A673 (cell line): ENCODE data around the gene HP1BP3. TPM values are rescaled to one million over a fixed set of nuclear protein-coding genes. Genes with fewer than 3 reads are reported as not detected.

Source experiments
- BruUV-seq: library from RNA; stranded (reverse); fragments of 400-500 nt; replicated peaks from 2 replicates; lab custom pipeline; 2021; lab: Mats Ljungman, UMichigan
- CTCF ChIA-PET: fragments of 300-600 bp; sonication (Branson Sonifier 250); formaldehyde crosslinking; loops from one replicate; lab custom pipeline; 2022; ENCODE audit warnings: antibody characterized with exemption; lab: Charles Lee
- POLR2A ChIA-PET: fragments of 300-600 bp; sonication (Branson Sonifier 250); formaldehyde crosslinking; loops from one replicate; lab custom pipeline; 2022; ENCODE audit warnings: antibody characterized with exemption; ENCODE audit not compliant: low non-redundant PET; lab: Charles Lee
- DNase-seq: peaks from one replicate; pipeline ENCODE4 v3.0.0-alpha.2; 2015; ENCODE audit warnings: low spot score
- H3K27ac ChIP-seq: fragments of 200-600 bp; sonication (generic); 2 replicates; pipeline ENCODE4 v1.5.1; 2016; ENCODE audit warnings: mixed run types, low read depth, mild to moderate bottlenecking, mixed read lengths, antibody characterized with exemption, low read length; ENCODE audit not compliant: poor library complexity, severe bottlenecking
- H3K27me3 ChIP-seq: fragments of 200-600 bp; sonication (generic); replicated peaks from 2 replicates; pipeline ENCODE4 v1.6.1; 2017; ENCODE audit warnings: mixed run types, low read depth, mild to moderate bottlenecking, mixed read lengths, antibody characterized with exemption, low read length; ENCODE audit not compliant: insufficient read depth, poor library complexity
- H3K36me3 ChIP-seq: fragments of 200-600 bp; sonication (generic); 2 replicates; pipeline ENCODE4 v1.6.1; 2016; ENCODE audit warnings: mixed run types, mild to moderate bottlenecking, mixed read lengths, antibody characterized with exemption, low read length; ENCODE audit not compliant: insufficient read depth, poor library complexity, severe bottlenecking
- H3K4me1 ChIP-seq: fragments of 200-600 bp; sonication (generic); 2 replicates; pipeline ENCODE4 v1.6.1; 2017; ENCODE audit warnings: mixed run types, mild to moderate bottlenecking, mixed read lengths, antibody characterized with exemption, low read length; ENCODE audit not compliant: insufficient read depth, poor library complexity, severe bottlenecking
- H3K4me3 ChIP-seq: fragments of 200-600 bp; sonication (generic); 2 replicates; pipeline ENCODE4 v1.5.1; 2016; ENCODE audit warnings: low read depth, mixed run types, mild to moderate bottlenecking, mixed read lengths, low read length; ENCODE audit not compliant: poor library complexity, severe bottlenecking
- H3K9me3 ChIP-seq: fragments of 200-600 bp; sonication (generic); 2 replicates; pipeline ENCODE4 v1.6.1; 2016; ENCODE audit warnings: mixed run types, low read depth, mild to moderate bottlenecking, mixed read lengths, antibody characterized with exemption, low read length; ENCODE audit not compliant: poor library complexity, severe bottlenecking
- EZH2 ChIP-seq: fragments of 200-600 bp; sonication (generic); IDR thresholded peaks from 2 replicates; pipeline ENCODE4 v1.6.1; 2017; ENCODE audit warnings: borderline replicate concordance, low read depth, mild to moderate bottlenecking, mixed read lengths, antibody characterized with exemption, low read length; ENCODE audit not compliant: poor library complexity, severe bottlenecking
- intact Hi-C: fragments of 100-400 bp; cut with micrococcal nuclease; formaldehyde crosslinking; loops from one replicate; pipeline ENCODE4 v1.10.0; 2022; ENCODE audit not compliant: unreplicated experiment
- total RNA-seq: library from RNA; stranded (reverse); gene quantifications from 2 replicates; pipeline ENCODE4 v1.2.3, GENCODE V29; 2021
- TF ChIP-seq, protein P1 (sequence below): fragments of 300-800, 200-600 bp; sonication (generic); conservative IDR thresholded peaks from 2 replicates; pipeline ENCODE4 v1.5.1; 2017; ENCODE audit warnings: low read depth, mild to moderate bottlenecking, antibody characterized with exemption, low read length, moderate library complexity, mixed read lengths

HP1BP3 gene
- total RNA-seq, 1 experiment from 2014 or later: 337 TPM

DNA sequence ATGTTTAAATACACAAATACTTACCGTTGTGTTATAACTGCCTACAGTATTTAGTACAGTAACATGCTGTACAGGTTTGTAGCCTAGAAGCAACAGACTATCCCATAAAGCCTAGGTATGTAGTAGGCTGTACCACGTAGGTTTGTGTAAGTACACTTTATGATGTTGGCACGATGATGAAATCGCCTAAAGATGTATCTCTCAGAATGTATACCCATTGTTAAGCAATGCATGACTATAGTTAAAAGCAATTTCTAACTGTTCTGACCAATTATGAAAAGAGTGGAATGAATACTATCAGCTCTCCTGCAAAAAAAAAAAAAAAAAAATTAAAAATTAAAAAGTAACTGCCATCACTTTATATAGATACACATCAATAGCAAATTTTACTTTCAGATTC, 11.4 kb downstream of the HP1BP3 start:
- Histone ChIP-seq H3K36me3 (peaks cover 96% of the 10 kb centered on the region), H3K27ac (no peak overlapping the region), H3K9me3 (no peaks in the 10 kb centered on the region), H3K27me3 (no peaks in the 10 kb centered on the region), H3K4me3 (no peak overlapping the region), H3K4me1 (no peaks in the 10 kb centered on the region)
- BruUV-seq: no TSS peak
- TF ChIP-seq, protein P1, sequence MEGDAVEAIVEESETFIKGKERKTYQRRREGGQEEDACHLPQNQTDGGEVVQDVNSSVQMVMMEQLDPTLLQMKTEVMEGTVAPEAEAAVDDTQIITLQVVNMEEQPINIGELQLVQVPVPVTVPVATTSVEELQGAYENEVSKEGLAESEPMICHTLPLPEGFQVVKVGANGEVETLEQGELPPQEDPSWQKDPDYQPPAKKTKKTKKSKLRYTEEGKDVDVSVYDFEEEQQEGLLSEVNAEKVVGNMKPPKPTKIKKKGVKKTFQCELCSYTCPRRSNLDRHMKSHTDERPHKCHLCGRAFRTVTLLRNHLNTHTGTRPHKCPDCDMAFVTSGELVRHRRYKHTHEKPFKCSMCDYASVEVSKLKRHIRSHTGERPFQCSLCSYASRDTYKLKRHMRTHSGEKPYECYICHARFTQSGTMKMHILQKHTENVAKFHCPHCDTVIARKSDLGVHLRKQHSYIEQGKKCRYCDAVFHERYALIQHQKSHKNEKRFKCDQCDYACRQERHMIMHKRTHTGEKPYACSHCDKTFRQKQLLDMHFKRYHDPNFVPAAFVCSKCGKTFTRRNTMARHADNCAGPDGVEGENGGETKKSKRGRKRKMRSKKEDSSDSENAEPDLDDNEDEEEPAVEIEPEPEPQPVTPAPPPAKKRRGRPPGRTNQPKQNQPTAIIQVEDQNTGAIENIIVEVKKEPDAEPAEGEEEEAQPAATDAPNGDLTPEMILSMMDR: no peak
- no peak for TF ChIP-seq EZH2
- intact Hi-C loops: loop anchor here (10.0 kb wide), 1 partner anchor 419 kb away; no protein-coding TSS in a partner anchor
- DNase-seq: no peak
- POLR2A ChIA-PET: no interaction called here
- CTCF ChIA-PET: no interaction called here

DNA sequence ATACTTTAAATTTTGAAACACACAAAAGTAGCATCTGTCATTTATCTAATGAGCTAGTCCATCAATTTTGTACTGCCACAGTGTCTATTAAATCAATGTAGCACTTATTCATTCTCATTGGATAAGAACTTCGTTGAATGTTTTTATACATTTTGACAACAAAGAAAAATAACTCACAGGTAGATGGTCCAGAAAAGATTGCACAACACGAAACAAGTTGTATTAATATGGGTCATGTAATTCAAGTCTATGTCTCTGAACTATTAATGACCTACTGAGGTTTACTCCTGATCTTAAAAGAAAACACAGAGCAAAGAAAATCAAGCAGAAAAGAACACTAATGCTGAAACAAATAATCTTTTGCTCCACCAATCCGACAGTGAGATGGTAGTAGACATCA, 15.3 kb downstream of the HP1BP3 start:
- CTCF ChIA-PET: no interaction called here
- intact Hi-C loops: loop anchor here (10.0 kb wide), 1 partner anchor 423 kb away; no protein-coding TSS in a partner anchor
- TF ChIP-seq, protein P1: no peak
- TF ChIP-seq EZH2: no peak
- no TSS peak for BruUV-seq
- POLR2A ChIA-PET: no interaction called here
- H3K4me1 ChIP-seq: no peaks in the 10 kb centered on the region
- H3K9me3 ChIP-seq: no peaks in the 10 kb centered on the region
- H3K36me3 ChIP-seq: peaks cover 100% of the 10 kb centered on the region
- H3K27ac ChIP-seq: no peak overlapping the region
- H3K4me3 ChIP-seq: no peak overlapping the region
- no peaks in the 10 kb centered on the region for H3K27me3 ChIP-seq
- no peak for DNase-seq

DNA sequence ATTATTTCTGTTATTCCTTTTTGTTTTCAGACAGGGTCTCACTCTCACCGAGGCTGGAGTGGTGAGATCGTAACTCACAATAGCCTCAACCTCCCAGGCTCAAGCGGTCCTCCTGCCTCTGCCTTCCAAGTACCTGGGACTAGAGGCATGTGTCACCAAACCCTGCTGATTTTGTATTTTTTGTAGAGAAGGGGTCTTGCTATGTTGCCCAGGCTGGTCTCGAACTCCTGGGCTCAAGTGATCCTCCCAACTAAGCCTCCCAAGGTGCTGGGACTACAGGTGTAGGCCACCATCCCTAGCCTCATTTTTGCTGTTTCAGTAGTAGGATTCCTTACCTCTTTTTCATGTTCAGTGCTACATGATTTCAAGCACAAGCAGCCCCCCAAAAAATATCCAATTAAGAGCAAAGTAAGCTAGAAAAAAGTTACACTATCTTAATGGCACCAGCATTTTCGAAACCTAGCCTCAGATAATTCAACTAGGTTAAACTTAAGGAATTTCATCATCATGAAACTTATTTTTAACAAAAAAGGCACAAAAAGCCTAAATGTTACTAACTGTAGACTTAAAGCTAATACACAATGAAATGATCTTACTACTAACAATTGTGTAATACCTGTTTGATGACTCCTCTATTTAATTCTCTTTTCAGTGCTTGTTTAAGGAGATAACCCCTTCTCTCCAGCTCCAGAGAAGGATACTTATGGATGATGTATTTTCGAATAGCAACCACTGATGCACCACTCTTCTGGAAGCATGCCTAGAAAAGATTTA, 16.6 kb downstream of the HP1BP3 start:
- intact Hi-C loops: loop anchor here (10.0 kb wide), 1 partner anchor 424 kb away; no protein-coding TSS in a partner anchor
- Histone ChIP-seq H3K27ac (no peak overlapping the region), H3K4me1 (no peaks in the 10 kb centered on the region), H3K9me3 (no peaks in the 10 kb centered on the region), H3K36me3 (peaks cover 100% of the 10 kb centered on the region), H3K27me3 (no peaks in the 10 kb centered on the region), H3K4me3 (no peak overlapping the region)
- DNase-seq: no peak
- no peak for TF ChIP-seq EZH2
- TF ChIP-seq, protein P1: no peak
- BruUV-seq: no TSS peak
- ChIA-PET CTCF (no interaction called here), POLR2A (no interaction called here)
